Measurements from ENCODE around the gene ARPP21.

GRCh38 chr3:35777065-35777464 is 137.7 kb downstream of the ARPP21 start:
- TF ChIP-seq FOS (IDR thresholded peaks at IDR 0.05; ENCODE audit: borderline replicate concordance, insufficient read depth, low read length) (no peak), CTCF (IDR thresholded peaks at IDR 0.05; ENCODE audit: extremely low read depth in 1 of 2, insufficient read depth in 1 of 2, low read depth in 1 of 2, low read length in 2 of 2) (no peak), POLR2A (IDR thresholded peaks at IDR 0.05; ENCODE audit: low read depth, low read length) (no peak), EZH2 (IDR thresholded peaks at IDR 0.05; ENCODE audit: borderline replicate concordance, low read depth, low read length, severe bottlenecking) (no peak), MAX (IDR thresholded peaks at IDR 0.05; ENCODE audit: insufficient read depth, insufficient read length) (no peak)

Data from endothelial cell of umbilical vein (primary cell).